ENCODE measurements around the gene EPHA8.

GRCh38 chr1:22586356-22587130 lies 23.3 kb downstream of the EPHA8 start:
- no peak for TF ChIP-seq CTCF (conservative IDR thresholded peaks at IDR 0.05 in 1 of 2, IDR thresholded peaks at IDR 0.05 in 1 of 2; ENCODE audit: extremely low read depth in 1 of 2, insufficient read depth in 1 of 2, low read depth in 1 of 2, low read length in 2 of 2)
- no peak for TF ChIP-seq EZH2 (IDR thresholded peaks at IDR 0.05; ENCODE audit: borderline replicate concordance, low read length)
